HG03175 (cell line): ENCODE results near the gene ENOX2.
A peak's percentile ranks its signal among the peaks of the same experiment; 100 is the strongest.

ENCODE experiments used
- ATAC-seq: cut with Tn5 transposase; IDR thresholded peaks from one replicate; pipeline ENCODE4 v1.9.1; 2021; ENCODE audit warnings: mild to moderate bottlenecking, moderate library complexity; ENCODE audit not compliant: unreplicated experiment

ENOX2 gene

DNA sequence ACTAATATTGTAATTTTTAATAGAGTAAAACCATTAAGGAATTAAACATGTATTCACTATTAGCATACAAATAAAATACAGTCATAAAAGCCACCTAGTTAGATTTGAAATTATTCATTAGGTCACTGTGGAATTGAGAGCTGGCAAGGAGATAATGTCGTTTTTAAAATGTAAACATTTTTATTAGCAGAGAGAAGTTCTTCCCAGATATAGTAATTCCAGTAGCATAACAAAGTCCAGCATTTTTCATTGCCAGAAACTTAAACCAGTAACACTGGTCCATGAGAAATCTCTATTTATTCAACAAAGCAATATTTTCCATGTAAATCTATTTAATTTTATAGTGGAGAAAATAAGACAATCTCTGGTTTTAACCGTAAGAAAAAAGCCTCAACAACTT is 17.5 kb downstream of the ENOX2 start:
- no peak for ATAC-seq

DNA sequence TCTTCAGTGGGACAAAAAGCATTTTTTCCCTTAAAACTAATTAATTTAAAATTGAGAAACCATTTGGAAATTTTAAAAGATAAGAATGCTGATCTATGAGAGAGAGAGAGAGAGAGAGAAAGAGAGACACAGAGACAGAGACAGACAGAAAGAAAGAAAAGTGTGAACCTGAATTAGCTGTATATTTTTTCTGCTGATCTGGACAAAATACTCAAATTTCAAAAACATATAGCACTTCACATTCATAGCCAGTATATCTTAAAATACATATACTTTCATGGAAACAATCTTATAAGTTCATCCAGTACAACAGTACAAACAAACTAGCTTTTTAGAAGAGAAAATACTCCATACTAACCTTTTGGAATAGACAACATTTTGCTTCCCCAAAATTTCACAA is 18.4 kb downstream of the ENOX2 start:
- no peak for ATAC-seq

DNA sequence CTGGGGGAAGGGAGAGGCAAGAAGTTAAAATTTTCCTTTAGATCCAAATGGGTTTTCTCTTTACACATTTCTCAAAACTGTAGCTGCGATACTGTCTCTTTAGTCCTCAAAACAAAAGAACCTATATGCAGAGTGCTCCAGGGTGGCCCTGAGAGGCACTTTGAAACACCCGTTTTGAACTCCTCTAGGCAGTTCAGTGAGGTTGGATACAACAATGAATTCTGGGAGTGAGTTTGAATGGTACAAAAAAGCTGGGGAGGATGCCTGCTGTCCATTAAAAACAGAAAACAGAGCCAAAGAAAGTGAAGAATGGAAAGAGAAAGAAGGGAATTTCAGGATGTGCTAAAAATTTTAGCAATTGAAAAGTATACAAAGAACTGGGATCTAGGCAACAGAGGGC is 23.1 kb downstream of the ENOX2 start:
- ATAC-seq = no peak

DNA sequence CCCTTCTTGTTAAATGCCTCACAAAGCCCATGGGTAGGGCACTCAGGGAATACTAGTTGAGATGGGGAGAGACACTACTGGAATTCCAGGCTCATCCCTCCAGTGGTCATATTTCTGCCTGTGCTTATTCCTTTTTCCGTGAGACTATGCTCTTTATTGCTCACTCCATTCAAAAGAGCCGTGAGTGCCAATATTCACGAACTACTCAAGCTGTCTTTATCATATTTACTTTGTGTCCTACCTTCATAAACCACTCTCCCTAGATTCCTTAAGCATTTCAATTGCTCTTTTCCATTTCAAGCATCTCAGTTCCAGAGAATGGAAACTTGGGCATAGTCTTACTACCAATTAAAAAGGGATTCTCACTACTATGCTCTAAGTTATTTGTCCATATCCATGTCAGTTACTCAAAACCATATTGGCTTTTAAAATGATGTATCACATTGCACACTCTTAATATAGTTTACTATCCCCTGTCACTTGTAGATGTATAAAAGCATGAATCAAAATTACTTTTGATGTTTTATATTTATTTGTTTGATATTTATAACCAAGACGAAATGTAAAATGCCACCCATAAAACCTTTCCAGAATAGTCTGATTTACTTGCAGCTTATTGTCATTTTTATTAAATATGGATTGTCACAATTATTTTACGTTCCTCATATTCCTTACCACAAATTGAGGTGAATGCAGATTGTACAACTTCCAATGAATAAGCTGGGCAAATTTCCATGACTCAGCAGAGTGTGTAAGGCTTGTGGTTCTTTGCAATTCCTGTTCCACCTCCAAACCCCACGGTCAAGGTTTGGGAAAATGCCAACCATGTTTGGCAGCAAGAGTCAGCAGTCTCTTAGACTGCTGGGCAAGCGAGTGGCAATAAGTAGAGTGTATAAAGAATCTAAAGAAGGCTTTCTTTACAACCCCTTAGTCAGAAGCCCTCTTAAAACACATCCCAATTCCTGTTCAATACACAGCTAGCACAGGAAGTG is 24.4 kb downstream of the ENOX2 start:
- no peak for ATAC-seq

DNA sequence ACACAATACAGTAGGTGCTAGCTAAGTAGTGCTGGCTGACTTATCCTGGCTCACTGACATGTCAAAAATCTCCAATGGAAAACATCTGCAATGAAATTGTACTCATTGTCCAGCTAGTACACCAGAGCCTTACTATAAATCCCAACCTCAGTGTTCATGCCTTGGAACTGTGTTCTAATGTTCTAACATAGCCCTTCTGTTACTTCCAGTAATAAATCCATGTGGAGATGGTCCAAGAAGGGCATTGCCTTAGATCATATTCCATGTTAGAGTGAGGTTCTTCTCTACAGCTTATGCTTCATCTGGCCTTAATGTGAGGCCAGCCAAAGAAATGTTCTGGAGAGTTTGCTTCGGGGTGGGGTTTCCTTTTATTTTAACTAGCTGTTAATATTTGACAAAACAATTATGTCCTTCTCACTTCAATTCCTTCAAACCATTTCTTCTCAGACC is 25.1 kb downstream of the ENOX2 start:
- no peak for ATAC-seq

DNA sequence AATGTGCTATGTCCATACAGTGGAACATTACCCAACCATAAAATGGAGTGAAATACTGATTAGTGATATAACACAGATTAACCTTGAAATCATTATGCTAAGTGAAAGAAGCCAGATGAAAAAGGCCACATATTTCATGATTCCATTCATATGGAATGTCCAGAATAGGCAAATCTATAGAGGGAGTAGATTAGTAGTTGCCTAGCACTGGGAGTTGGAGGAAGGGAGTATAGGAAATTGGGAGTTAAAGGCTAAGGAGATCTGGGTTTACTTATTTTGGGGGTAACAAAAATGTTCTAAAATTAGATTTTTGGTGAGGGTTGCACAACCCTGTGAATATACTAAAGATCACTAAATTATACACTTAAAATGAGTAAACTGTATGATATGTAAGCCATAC is 26.8 kb downstream of the ENOX2 start:
- no peak for ATAC-seq

DNA sequence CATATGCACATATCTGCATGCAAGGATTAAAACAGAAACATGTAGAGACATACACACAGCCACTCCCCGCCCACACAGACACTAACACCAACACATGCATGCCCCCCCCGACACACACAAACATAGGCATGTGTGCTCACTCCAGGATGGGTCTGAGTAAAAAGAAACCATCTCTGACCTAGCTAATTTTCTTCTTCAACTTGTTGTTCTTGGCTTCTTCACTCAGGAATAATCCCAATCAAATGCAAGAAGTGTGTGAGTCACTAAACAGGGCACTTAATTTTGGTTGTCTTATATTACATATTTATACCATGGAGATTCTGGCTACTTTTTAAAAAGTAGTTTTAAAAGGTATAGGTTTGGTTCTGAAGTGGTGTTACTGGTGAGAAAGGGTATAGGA is 28.3 kb downstream of the ENOX2 start:
- no peak for ATAC-seq

DNA sequence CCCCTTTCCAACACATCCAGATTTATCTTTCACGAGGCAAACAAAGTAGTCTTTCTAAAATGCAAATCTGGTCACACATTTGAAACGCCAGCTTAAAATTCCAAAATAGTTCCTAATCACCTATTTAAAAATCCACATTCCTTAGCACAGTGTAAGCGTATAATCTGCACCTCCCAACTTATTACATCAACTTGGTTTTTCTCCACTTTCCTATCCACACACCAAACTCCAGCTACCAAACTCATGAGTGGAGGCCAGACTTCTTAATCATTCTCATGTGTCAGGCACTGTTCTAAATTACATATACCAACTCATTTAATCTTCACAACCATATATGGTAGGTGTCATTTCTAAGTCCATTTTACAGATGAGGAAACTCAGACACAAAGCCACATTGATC is 33.8 kb downstream of the ENOX2 start:
- no peak for ATAC-seq

DNA sequence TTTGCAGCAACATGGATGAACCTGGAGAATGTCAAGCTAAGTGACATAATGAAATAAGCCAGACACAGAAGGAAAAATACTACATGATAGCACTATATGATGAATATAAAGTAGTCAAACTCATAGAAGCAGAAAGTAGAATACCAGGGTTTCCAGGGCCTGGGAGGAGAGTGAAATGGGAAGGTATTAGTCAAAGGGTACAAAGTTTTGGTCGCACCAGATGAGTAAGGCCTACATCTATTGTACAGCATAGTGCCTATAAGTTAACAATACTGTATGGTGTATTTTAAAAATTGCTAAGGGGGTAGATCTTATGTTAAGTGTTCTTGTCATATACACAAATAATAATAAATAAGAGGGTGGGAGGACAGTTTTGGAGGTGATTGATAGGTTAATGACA is 41.5 kb downstream of the ENOX2 start:
- ATAC-seq = no peak

DNA sequence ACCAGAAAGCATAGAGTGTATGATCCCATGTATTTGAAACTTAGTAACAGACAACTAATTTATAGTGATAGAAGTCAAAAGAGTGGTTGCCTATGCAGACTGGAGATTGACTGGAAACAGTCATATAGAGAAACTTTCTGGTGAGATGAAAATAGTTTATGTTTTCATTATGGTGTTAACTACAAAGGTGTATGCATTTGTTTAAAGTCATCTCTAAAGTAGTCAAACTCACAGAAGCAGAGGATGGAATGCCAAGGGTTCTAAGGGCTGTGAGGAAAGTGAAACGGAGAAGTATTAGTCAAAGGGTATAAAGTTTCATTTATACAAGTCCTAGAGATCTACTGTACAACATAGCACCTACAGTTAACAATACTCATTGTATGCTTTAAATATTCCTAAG is 45.8 kb downstream of the ENOX2 start:
- ATAC-seq = peak; percentile 85

DNA sequence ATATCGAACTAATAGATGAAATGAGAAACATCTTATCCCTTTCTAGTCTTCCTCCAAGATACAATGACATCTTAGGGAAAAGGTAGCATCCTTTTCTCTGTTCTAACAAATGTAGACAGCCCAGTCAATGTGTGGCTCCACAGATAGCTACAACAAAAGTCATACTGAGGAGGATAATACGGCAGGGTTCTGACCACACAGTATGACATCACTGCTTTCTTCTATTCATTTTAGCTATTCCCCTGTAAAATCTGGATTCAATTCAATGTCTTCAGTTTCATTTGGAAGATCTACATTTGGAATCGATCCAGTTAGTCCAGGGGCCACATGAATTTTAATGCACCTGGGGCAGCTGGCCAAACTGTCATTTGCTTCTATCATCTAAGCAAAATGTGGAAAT is 51.4 kb downstream of the ENOX2 start:
- no peak for ATAC-seq

DNA sequence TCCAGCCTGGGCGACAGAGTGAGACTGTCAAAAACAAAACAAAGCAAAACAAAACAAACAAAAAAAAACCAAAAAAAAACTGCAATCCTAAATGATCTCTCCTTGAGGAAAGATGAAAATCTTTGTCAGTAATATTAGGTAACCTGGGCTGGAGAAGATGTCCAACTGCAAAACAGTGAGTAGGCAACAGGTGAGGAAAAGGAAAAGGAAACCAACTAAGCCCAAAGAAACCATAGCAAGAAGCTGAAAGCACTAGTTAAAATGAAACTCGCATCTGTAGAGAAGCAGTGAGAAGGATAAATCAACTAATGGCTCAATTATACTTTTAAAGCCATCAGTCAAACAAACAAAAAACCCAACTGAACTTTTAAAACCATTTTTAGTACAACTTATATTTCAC is 54.2 kb downstream of the ENOX2 start:
- ATAC-seq = peak; percentile 71

DNA sequence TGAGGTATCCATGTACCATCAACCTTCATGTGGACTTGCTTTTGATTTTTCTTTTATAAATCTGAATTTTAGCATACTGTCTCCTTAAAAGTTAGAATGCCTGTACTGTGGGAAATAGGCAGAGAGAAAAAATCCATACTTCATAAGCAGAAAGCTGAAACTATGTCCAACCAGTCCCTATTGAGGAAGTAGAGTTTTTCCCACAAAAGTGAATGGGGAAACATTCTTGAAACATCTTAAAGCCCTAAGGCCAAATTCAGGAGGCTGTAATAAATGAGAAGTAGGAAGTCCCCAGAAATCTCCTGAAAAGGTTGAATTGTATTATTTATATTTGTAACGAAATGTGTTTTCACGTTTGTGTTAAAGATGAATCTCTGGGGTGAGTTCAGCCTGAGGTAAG is 56.3 kb downstream of the ENOX2 start:
- no peak for ATAC-seq

DNA sequence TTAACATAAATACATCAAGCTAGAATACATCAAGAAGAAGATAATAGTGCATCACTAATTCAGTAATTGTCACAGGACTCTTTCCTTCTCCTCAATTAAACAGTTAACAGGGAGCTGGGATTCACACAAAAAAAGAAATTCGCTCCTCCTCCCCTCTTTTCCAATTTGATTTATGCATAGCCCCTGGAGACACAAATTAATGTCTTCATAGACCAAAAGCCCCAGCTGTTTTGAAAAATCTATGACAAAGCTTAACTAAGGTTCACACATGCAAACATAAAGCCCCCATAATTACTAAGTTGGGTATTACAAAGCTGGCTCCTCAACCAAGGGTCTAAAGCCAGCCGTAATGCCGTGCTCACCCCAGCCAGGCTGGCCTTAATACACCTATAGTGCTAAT is 61.2 kb downstream of the ENOX2 start:
- no peak for ATAC-seq

DNA sequence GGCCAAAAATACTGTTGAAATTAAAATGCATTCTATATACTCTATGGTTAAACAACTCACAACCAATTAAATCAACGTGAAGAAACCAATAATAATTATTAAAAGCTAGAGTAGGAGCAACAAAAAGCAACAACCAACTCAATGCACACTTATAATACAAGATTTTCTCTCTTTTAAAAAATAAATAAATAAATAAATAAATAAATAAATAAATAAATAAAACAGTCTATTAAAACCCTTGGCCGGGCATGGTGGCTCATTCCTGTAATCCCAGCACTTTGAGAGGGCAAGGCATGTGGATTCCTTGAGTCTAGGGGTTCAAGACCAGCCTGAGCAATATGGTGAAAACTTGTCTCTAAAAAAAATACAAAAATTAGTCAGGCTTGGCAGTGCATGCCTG is 62.7 kb downstream of the ENOX2 start:
- no peak for ATAC-seq

DNA sequence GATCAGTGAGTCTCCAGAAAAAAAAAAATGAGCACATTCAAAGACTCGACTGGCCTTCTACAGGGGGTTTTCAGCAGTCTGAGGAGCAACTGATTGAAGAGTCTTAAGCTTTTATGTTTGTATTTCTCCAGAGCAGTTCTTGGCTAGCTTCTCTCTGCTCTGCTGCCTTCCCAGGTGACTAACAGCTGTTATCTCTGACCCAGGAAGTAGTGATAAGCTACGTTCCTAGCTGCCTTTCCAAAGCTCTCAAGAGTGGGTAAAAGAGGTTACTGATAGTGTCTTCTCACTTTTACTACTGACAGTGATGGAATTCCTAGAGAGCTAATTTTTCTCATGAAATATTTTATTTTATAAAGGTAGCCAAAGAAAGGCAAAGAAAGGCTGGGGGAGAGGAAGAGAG is 66.6 kb downstream of the ENOX2 start:
- no peak for ATAC-seq

DNA sequence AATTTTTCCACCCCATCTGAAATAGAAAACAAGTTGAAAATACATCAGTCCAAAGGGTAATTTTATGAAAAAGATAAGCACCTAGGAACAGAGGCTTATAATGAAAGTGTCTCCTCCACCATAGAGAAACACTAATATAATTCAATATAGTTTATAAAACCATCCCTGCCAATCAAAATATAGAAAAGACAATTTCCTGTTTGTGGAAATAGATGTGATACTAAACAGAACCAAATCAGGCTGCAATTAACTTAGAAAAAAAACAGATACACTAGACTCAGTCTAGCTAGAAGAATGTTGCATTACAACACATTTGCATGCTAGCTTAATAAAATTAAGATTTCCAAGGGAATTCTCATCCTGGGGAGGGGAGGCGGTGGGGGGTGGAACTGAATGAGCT is 68.2 kb downstream of the ENOX2 start:
- no peak for ATAC-seq

DNA sequence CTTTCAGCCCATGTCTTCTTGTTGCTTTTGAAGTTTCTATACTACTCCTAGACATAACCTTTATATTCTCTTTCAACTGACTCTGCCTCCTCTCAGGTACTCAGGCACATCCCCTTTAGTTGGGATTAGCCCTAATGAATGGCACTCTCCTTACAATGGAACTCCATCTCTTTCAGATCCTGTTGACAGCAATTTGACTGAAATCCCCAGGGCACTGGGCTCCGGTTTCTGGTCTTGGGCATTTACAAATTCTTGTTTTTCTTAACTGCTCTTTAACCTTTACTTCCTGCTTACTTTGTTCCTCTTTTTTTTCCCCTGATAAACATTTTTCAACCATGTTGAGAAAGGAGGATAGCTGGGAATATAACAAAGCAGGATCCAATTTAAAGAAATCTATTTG is 68.9 kb downstream of the ENOX2 start:
- ATAC-seq = no peak

DNA sequence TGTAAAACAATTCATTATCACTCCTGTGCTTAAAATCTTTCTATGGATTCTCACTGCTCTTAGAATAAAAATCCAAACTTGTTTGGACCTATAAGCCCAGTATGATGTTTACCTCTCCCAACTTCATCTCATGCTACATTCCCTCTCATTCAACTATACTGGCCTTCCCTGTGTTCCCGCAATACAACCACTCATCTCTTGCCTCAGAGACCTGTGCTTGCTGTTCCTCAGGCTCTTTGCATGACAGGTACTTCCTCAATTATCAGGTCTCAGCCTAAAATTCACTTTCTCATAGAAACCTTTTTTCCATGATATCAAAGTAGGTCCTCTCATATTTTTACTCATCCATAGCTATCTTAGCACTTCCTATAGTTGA is 71.7 kb downstream of the ENOX2 start:
- ATAC-seq = no peak

DNA sequence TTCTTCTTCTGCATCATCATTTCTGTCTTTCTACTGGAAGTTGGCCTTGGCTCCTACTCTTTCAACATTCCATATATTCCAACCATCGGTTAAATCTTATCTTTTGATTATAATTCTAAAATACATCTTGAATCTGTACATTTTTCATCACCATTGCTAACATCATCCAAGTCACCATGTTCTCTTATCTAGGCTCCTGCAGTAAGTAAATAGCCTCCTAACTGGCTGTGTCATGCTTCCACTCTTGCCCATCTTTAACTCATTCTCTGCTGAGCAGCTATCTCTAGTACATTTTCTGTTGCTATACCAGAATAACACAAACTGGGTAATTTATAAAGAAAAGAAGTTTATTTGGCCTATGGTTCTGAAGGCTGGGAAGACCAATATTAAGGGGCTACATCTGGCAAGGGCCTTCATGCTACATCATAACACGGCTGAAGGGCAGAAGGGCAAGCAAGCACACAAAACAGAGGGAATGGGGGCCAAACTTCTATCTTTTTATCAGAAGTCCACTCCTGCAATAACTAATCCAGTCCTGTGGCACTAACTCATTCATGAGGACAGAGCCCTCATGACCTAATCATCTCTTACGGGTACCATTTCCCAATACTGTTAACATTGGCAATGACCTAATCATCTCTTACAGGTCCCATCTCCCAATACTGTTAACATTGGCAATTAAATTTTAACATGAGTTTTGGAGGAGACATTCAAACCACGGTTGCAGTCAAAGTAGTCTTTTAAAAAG is 72.2 kb downstream of the ENOX2 start:
- ATAC-seq = no peak

DNA sequence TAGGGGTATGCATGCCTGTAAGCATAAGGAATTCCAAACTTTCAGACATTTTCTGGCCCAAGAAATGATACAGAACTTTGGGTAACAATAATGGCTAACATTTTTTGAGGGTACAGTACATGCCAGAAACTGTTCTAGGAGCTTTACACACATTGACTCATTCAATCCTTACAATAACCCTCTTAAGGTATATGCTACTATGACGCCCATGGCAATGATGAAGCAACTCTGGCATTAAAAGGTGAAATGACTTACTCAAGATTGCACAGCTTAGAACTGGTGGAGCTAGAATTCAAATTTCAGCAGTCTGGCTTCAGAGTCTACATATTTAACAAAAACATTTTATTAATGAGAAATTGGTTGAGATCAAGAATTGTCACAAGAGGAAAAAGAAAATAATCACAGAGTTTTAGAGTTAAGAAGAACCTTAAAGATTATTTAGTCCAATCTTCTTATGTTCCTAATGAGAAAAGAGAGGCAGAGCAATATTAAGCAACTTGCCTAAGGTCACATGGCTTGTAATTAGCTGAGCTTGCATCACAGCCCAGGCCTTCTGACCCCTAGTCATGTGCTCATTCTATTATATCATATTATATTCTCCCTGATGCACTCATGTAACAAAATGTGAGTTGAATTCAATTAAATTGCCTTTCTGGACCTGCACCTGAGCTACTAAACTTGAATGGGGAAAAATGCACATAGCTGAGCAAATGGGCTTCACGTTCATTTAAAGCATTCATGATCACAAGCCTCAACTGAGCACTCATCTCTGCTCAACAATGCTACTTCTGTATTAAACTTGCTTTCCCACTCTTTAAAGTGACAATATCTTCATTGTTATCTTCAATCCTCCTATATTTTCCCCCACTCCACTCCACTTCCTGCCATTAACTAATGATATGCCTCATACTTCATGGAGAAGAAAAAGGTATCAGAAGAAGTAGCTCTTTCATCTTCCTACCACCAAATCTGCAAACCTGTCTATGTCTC is 73.2 kb downstream of the ENOX2 start:
- ATAC-seq = no peak
